CD14-positive monocyte (primary cell): Measurements from ENCODE around the gene OR2S2. TPM values are rescaled to one million over a fixed set of nuclear protein-coding genes. Genes with fewer than 3 reads are reported as not detected.

Experiments used
- DNase-seq, 3 donors: peaks; one replicate each; pipeline ENCODE4 v3.0.0-alpha.2; 2011 to 2022
- H2AFZ ChIP-seq: 2 replicates; pipeline ENCODE4 v1.6.0; 2012; ENCODE audit warnings: mild to moderate bottlenecking, low read depth, low read length, inconsistent platforms; ENCODE audit not compliant: insufficient read depth, poor library complexity, severe bottlenecking
- H3K27ac ChIP-seq, 2 donors: 1 replicate in 1 of 2; 2 replicates in 1 of 2; pipeline ENCODE4 v1.5.1; 2012 to 2013; ENCODE audit warnings: low read length in 2 of 2, control low read depth in 1 of 2, inconsistent platforms in 1 of 2, low read depth in 1 of 2, mild to moderate bottlenecking in 1 of 2
- H3K27me3 ChIP-seq, 2 donors: one replicate each; pipeline versions ENCODE4 v1.6.0 to v1.6.1; 2011 to 2013; ENCODE audit warnings: low read length in 2 of 2; ENCODE audit not compliant: control insufficient read depth in 2 of 2, insufficient read depth in 2 of 2
- H3K36me3 ChIP-seq, 2 donors: replicated peaks in 1 of 2; 1 replicate in 1 of 2; 2 replicates in 1 of 2; pipeline versions ENCODE4 v1.5.1 to v1.6.1; 2012 to 2013; ENCODE audit warnings: low read length in 2 of 2, control low read depth in 1 of 2, inconsistent platforms in 1 of 2, mild to moderate bottlenecking in 1 of 2; ENCODE audit not compliant: insufficient read depth in 2 of 2, control insufficient read depth in 1 of 2
- H3K4me1 ChIP-seq, 2 donors: 1 replicate in 1 of 2; 2 replicates in 1 of 2; pipeline versions ENCODE4 v1.5.1 to v1.6.1; 2012 to 2013; ENCODE audit warnings: low read length in 2 of 2, control low read depth in 1 of 2, inconsistent platforms in 1 of 2, mild to moderate bottlenecking in 1 of 2, moderate library complexity in 1 of 2; ENCODE audit not compliant: insufficient read depth in 2 of 2, control insufficient read depth in 1 of 2
- H3K4me2 ChIP-seq: replicated peaks from 2 replicates; pipeline ENCODE3; 2012; ENCODE audit warnings: low read length, moderate library complexity, mild to moderate bottlenecking; ENCODE audit not compliant: poor library complexity, severe bottlenecking; ENCODE audit errors: extremely low read depth
- H3K4me3 ChIP-seq, 3 experiments: fragments of 200-600 bp in 1 of 3; sonication (generic) in 1 of 3; replicated peaks in 1 of 3; 1 replicate in 2 of 3; 2 replicates in 1 of 3; pipeline ENCODE4 v1.5.1; 2011 to 2013; ENCODE audit warnings: low read length in 3 of 3, mild to moderate bottlenecking in 3 of 3, control low read depth in 2 of 3, low read depth in 2 of 3, inconsistent platforms in 1 of 3, moderate library complexity in 1 of 3
- H3K79me2 ChIP-seq: 2 replicates; pipeline ENCODE4 v1.6.0; 2012; ENCODE audit warnings: mild to moderate bottlenecking, control low read depth, inconsistent platforms, low read length, moderate library complexity; ENCODE audit not compliant: insufficient read depth
- H3K9ac ChIP-seq: 2 replicates; pipeline ENCODE4 v1.6.0; 2017; ENCODE audit warnings: low read length, mild to moderate bottlenecking; ENCODE audit not compliant: insufficient read depth, poor library complexity, severe bottlenecking
- H3K9me3 ChIP-seq, 2 donors: replicated peaks in 1 of 2; 1 replicate in 1 of 2; 2 replicates in 1 of 2; pipeline versions ENCODE4 v1.5.1 to v1.6.1; 2012 to 2013; ENCODE audit warnings: low read length in 2 of 2, control low read depth in 1 of 2; ENCODE audit not compliant: control insufficient read depth in 1 of 2, insufficient read depth in 1 of 2
- H4K20me1 ChIP-seq: 2 replicates; pipeline ENCODE4 v1.6.0; 2012; ENCODE audit warnings: mild to moderate bottlenecking, low read length, control low read depth, moderate library complexity; ENCODE audit not compliant: insufficient read depth
- H3K27ac Mint-ChIP-seq, 7 donors: one replicate each; pipeline ENCODE4 v1.8.0; 2020; ENCODE audit warnings: mild to moderate bottlenecking in 7 of 7, mixed read lengths in 7 of 7, moderate library complexity in 6 of 7, inconsistent platforms in 2 of 7
- H3K27me3 Mint-ChIP-seq, 3 donors: one replicate each; pipeline ENCODE4 v1.8.0; 2021 to 2022; ENCODE audit warnings: low read depth in 3 of 3, mild to moderate bottlenecking in 3 of 3, mixed read lengths in 3 of 3, moderate library complexity in 3 of 3, inconsistent platforms in 1 of 3
- H3K36me3 Mint-ChIP-seq, 2 donors: one replicate each; pipeline ENCODE4 v1.8.0; 2020; ENCODE audit warnings: mixed read lengths in 2 of 2, inconsistent platforms in 1 of 2, mild to moderate bottlenecking in 1 of 2
- H3K4me1 Mint-ChIP-seq: one replicate; pipeline ENCODE4 v1.8.0; 2020; ENCODE audit warnings: mild to moderate bottlenecking, mixed read lengths
- H3K4me3 Mint-ChIP-seq, 2 donors: one replicate each; pipeline ENCODE4 v1.8.0; 2020; ENCODE audit warnings: mild to moderate bottlenecking in 2 of 2, mixed read lengths in 2 of 2, moderate library complexity in 1 of 2
- H3K9me3 Mint-ChIP-seq, 7 donors: one replicate each; pipeline ENCODE4 v1.8.0; 2020 to 2022; ENCODE audit warnings: mixed read lengths in 7 of 7, mild to moderate bottlenecking in 6 of 7, moderate library complexity in 6 of 7, inconsistent platforms in 2 of 7
- CTCF ChIP-seq: fragments of 200-600 bp; IDR thresholded peaks from one replicate; pipeline ENCODE4 v1.8.0; 2022; ENCODE audit warnings: antibody characterized with exemption, mild to moderate bottlenecking
- WGBS: methylation state at CpG from one replicate; pipeline ENCODE4 v1.1.5; 2013; ENCODE audit warnings: missing lambda C conversion rate; ENCODE audit not compliant: insufficient coverage; 5-methylcytosine and 5-hydroxymethylcytosine counted together
- intact Hi-C, 2 donors: fragments of 100-400 bp; cut with micrococcal nuclease; formaldehyde crosslinking; loops; one replicate each; pipeline versions ENCODE4 v1.15.0 to v1.15.1; 2023
- polyA plus RNA-seq, 3 donors: library from polyadenylated mRNA; depleted of rRNA in 1 of 3; unstranded in 2 of 3; stranded (reverse) in 1 of 3; fragments of 300-500 nt in 2 of 3; fragments of >200 nt in 1 of 3; fragmentation: Illumina TruSeq in 2 of 3; gene quantifications; 1 replicate in 2 of 3; 2 replicates in 1 of 3; pipeline ENCODE4 v1.2.3, GENCODE V29; 2012 to 2021

OR2S2 gene
- polyA plus RNA-seq, 3 donors = not detected

- peaks cover 7% of the 10 kb centered on the region for H3K4me1 Mint-ChIP-seq
- no peak overlapping the region for H3K4me3 Mint-ChIP-seq
- Histone ChIP-seq H2AFZ (no peak overlapping the region), H3K9ac (no peak overlapping the region), H3K36me3 (no peaks in the 10 kb centered on the region), H3K79me2 (no peaks in the 10 kb centered on the region), H3K4me2 (no peak overlapping the region), H3K27me3 (peaks cover 0 to 3% of the 10 kb centered on the region in 2 donors), H3K4me3 (no peak overlapping the region), H3K27ac (no peak overlapping the region), H4K20me1 (no peaks in the 10 kb centered on the region), H3K4me1 (no peaks in the 10 kb centered on the region), H3K9me3 (no peaks in the 10 kb centered on the region)
- TF ChIP-seq CTCF = no peak
- intact Hi-C loops = no loop called here
- no peaks in the 10 kb centered on the region for H3K36me3 Mint-ChIP-seq
- no peak for DNase-seq
- no peaks in the 10 kb centered on the region for H3K9me3 Mint-ChIP-seq
- WGBS = 100% methylated on average over 1 of the region's 3 CpGs
- H3K27me3 Mint-ChIP-seq = peaks cover 11 to 16% (median 14%) of the 10 kb centered on the region in 3 donors
- H3K27ac Mint-ChIP-seq = no peak overlapping the region
Observed at GRCh38 chr9:35990155-35990554, 32.2 kb upstream of the OR2S2 start.

- WGBS = no CpG with 5 or more reads among the region's 1 CpG
- H3K4me2 ChIP-seq = no peak overlapping the region
- H3K4me3 ChIP-seq = no peak overlapping the region
- no peak for TF ChIP-seq CTCF
- H3K4me1 ChIP-seq = no peaks in the 10 kb centered on the region
- Mint-ChIP-seq H3K27me3 (peaks cover 17 to 35% (median 20%) of the 10 kb centered on the region in 3 donors), H3K36me3 (no peaks in the 10 kb centered on the region), H3K27ac (no peak overlapping the region), H3K4me3 (no peak overlapping the region), H3K9me3 (peaks cover 0 to 3% (median 0%) of the 10 kb centered on the region in 7 donors), H3K4me1 (no peaks in the 10 kb centered on the region)
- DNase-seq = no peak
- H4K20me1 ChIP-seq = no peaks in the 10 kb centered on the region
- no peaks in the 10 kb centered on the region for H3K9me3 ChIP-seq
- H3K27ac ChIP-seq = no peak overlapping the region
- H2AFZ ChIP-seq = no peak overlapping the region
- no peak overlapping the region for H3K9ac ChIP-seq
- intact Hi-C loops = no loop called here
- peaks cover 6 to 22% of the 10 kb centered on the region in 2 donors for H3K27me3 ChIP-seq
- no peaks in the 10 kb centered on the region for H3K36me3 ChIP-seq
- no peaks in the 10 kb centered on the region for H3K79me2 ChIP-seq
Observed at GRCh38 chr9:35984021-35984420, 26.1 kb upstream of the OR2S2 start.
